ENCODE results near the gene TWNK.

DNA sequence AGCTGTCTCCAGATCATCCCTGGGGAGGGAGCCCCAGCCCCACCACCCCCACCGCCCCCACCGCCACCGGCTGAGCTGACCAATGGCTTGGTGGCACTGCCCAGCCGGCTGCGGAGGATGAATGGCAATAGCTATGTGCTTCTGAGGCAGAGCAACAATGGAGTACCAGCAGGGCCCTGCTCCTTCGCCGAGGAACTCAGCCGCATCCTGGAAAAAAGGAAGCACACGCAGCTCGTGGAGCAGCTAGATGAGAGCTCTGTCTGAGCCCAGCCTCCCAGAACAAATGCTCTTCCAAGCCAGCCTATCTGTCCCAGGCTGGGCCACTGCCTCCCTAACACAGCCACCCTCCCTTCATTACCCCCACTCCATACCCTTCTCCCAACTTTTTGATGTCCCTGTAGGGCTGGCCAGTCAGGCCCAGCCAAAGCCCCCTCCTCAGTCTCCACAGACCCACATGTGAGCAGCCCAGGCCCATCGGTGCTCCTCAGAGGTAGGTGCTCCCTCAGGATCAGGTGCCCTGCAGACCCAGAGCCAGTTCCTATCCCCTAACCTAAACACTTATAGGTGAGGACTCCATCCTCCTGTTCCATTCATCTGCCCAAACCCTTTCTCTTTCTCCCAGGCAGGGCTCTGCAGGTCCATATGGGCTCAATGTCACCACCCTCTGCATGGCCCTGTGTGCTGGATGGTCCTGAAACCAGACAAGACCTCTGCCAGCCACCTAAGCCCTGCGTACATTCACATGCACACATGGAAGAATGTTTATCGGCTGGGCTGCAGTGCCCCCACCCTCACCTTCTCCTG lies 3.3 kb upstream of the TWNK start:
- no peak for TF ChIP-seq CTCF (IDR thresholded peaks at IDR 0.05; ENCODE audit: low read depth, low read length)
- TF ChIP-seq POLR2A (IDR thresholded peaks at IDR 0.05; ENCODE audit: extremely low read depth, insufficient read length) = no peak
